HS-5 (cell line): ENCODE data around the gene AGBL1.

ENCODE experiments used
- DNase-seq: peaks from one replicate; pipeline ENCODE4 v3.0.0-alpha.2; 2012; ENCODE audit warnings: low read depth

AGBL1 gene

DNA sequence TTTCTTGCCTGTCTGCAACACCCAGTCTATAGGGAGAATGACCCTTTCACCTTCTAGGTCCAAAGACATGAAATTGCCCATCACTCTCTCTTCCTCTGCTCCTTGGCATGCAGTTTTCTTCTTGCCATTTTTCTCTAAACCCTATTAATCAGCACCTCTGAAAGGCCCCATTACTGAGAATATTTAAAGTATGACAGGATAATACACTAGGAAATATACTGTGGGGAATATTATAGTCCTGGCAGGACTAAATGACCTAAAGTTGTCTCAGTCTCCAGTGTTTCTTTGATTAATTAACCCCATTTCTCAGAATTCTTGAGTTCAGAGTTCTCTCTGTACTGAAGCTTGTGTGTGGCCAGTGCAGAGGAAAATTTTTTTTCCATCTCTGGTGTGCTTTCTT, 730.7 kb downstream of the AGBL1 start:
- no peak for DNase-seq

DNA sequence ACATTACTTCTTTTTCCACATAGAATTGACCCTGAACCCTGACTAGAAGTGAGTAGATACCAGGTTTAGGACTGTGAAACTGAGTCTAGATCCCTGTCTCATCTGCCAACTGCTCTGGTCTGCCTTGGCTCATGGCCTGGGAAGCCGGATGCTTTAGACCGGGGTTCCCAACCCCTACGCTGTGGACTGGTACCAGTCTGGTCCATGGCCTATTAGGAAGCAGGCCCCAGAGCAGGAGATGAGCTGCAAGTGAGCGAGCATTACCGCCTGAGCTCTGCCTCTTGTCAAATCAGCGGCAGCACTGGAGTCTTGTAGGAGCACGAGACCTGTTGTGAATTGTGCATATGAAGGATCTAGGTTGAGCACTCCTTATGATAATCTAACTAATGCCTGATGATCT, 734.2 kb downstream of the AGBL1 start:
- no peak for DNase-seq

DNA sequence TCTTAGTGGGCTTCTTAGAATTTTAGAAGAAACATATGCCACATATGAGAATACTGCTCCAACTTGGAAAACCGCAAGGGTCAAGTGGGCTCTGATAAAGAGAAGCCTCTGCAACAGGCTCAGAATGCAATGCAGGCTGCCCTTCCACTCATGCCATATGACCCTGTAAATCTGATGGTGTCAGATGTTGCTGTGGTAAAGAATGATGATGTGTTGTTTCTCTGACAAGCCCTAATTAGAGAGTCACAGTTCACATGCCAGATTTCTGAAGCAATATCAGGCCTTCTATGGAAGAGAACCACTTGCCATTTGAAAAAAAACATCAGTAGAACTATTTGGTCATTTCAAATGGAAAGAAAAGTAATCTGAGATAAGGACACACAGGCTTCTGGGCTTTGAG, 749.6 kb downstream of the AGBL1 start:
- DNase-seq, result no peak

DNA sequence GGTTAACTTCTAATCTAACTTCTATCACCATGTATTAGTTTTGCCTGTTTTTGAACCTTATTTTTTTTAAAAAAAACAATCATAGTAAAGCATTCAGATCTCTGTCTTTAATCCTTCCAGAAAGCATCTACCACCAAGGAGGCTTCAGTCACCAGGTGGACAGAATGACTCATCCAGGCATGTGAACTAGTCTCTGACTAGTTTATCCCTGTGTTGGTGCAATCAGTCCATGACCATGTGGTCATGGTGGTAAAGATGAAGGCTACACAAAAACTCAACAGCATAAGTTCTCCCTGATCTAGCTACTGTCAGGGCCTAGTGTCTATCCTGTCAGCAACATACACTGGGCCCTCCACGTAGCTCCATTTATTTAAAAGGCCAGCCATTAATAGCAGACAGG, 750.6 kb downstream of the AGBL1 start:
- DNase-seq, result no peak

DNA sequence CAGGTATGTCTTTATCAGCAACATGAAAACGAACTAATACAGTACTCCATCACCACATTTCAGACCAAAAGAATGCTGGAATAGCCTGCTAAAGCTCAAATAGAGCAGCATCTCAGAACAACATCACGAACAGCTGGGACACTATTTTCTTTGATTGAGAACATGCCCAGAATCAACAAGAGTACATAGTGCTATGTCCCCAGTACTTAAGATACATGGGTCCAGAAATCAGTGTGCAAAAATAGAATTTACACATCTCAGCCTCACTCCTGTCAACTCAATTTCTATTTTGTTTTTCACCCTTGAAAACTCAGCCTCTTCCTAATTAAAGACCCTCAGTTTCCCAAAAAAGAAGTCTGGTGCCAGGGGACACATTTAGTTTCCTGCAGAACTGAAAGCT, 753.9 kb downstream of the AGBL1 start:
- no peak for DNase-seq

DNA sequence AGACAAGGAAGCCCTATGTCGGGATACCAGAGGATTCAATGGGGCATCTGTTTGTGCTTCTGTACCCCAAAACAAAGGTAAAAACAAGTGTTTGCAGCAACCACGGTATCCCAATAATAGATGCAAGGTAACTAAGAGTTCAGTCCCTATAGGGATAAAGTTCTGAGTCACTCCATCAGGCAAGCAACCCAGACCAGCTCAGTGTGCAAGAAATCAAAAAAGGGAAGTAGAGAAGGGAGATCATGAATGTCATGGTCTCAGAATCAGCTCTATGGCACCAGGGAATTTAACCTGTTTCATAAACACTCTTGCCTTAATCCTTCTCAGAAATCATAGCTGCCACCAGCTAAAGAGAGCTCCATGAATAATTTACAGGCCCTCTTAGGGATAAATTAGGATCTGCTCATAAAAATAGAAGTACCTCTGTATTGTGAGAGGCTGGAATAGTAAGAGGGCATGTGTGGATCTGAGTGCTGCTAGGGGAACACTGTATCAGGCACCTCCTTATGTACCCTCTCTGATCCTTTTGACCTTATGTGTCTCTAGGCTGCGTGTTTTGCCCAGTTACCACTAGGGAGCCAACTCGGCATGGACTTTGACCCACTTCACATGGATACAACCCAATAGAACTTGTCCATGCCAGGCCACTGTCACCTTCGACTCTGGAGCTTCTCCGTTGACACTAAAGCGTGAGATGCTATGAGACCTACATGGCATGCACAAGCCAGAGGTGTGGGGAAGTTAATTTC, 754.6 kb downstream of the AGBL1 start:
- no peak for DNase-seq

DNA sequence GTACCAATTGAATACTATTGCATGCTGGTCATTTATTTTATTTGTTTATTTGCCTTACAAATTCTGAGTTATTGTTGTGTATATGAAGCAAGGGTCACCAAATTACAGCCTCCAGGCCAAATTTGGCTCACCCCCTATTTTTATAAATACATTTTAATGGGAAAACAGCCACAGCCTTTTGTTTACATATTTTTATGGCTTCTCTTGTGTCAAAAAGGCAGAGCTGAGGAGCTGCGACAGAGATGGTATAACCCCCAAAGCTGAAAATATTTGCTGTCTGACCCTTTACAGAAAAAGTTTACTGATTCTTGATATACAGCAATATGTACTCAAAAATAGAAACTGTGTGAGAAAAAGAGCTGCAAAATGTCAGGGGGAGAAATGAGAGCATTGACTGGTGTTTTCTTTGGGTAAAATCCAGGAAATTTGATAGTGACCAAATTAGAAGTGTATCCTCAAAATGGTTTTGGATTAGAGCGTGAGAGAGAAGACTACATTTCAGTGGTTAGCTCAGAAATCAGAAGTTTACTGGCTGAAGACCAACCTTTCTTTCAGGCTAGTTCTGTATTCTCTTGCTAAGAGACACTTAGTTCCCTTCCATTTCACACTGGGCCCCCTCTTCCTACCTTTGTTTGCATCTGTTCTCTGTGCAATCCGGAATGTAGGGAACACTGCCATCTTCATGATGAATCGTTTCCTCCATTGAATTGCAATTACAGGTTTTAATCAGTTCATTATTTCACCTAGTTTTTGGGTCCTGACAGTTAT, 757.8 kb downstream of the AGBL1 start:
- DNase-seq, result no peak

DNA sequence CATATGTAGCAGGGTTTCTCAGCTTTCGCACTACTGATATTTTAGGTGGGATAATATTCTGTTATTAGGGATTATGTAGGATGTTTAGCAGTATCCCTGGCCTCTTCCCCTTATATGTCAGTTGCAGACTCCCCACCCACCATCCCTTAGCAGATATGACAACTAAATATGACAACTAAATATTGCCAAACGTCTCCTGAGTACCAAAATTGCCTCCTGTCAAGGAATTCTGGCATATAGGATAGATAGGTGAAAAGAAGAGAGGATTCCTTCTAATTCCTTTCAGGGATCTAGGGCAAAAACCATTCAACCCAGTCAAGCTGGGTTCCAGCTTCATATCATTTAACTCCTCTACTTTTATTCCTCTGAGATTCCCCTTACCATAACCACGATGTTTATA, 759.8 kb downstream of the AGBL1 start:
- no peak for DNase-seq

DNA sequence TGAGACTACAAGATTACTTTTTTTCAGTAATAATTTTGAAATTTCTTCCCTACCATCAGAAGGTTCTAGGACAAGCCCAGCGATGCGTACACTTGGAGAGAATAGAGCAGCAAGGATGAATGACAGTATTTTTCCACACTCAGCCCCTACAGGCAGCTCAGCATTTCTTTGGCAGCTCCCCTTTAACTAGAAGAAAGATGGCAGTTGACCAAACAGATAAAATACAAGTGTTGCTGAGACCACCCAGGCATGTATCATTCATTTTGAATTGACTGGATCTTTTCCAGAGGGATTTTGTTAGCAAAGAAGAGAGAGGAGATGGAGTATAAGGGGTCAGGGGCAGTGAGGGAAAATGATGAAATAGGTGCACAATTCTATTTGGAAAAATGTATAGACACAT, 761.3 kb downstream of the AGBL1 start:
- no peak for DNase-seq

DNA sequence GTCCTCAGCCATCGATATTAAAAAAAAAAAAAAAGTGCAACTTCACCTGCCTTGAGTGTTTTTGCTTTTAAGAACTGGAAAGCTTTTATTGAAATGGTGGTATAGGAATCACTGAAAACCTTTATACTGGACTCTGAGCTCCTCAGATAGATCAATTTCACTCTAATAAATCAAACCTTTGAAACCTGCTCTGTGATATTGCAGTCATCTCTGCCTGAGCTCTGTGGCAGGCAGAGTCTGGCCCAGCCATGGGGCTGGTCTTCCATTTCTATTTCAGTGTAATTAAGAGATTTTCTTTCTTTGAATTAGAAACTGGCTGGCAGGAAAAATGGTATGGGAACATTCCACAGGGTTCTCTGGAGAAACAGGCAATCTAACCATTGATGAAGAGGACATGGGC, 762.5 kb downstream of the AGBL1 start:
- no peak for DNase-seq

DNA sequence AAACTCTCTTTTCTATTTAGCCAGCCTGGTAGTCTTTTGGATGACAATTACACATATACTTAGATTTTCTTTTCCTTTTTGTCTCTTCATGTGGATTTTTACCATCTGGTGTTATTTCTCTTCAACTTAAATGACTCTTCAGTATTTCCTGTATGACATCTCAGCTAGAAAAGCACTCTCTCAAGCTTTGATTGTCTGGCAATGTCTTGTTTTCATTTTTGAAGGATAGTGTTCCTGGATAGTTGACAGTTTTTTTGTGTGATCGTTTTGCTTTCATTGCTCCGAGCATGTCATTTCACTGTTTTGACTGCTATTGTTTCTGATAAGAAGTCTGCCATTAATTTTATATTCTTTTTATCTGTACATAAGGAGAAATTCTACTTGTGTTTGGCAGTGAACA, 766.4 kb downstream of the AGBL1 start:
- DNase-seq, result no peak

DNA sequence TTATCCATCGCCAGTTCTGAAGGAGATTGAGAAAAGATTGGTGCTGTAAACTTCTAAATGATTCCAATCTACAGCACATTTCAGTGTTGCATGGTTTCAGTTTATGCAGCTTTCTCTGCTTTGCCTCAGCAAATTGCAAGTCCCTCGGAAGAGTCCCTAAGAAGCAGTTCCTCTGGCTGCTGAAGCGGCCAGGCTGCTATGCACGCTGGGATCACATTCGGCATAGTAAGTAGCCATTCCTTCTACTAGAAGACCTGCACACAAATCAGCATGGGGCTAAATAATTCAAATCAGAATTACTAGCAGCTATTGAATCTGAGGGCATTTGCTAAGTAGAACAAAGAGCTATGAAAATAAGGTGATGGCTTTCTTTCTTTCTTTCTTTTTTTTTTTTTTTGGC, 769.5 kb downstream of the AGBL1 start:
- DNase-seq, result no peak

DNA sequence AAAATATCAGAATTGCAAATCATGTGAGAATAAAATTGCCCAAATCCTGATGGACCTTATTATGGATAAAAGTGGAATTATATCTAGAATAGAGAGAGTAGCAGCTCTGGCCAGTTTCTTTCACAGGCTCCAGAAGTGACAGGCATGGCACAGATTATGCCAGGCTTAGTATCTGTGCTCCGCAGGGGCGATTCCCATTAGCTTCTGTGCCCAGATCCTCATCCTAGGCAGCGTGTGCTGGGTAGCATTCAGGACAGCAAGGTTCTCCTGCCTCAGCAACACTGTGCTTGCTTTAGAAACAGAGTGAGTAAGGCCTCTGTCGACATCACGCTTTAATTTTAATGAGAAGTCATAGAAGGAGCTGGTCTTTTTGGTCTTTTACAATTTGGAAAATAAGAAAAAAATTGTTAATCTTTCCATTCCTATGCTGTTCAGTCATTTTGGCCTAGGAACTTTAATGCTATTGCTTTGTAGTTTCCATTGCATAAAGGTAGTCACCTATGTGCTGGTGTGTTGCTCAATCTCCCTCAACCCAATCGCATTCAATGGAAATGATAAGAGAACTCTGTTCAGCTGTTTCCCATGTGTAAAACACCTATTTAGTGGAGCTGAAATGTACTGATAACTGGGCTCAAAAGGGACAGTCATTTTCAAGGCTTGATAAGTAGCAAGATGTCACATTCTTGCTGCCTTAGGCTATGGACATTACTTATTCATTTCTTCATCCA, 770.1 kb downstream of the AGBL1 start:
- DNase-seq, result no peak

DNA sequence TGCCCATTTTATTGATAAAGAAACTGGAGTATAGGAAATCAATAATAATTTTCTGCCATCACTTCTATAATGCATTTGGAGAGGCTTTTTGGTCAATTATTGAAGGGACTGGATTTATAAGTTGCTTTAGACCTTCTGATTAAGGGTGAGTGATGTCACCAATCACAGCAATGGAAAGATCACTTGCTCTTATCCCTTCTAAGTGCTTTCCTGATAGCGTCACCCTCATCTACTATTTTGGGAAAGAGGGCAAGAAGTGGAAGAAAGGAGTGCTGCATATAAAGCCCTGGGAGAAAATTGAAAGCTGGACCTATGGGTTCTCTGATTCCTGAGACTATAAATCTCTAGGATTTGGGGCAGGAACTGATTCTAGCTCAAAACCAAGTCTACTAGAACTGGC, 771.3 kb downstream of the AGBL1 start:
- no peak for DNase-seq

DNA sequence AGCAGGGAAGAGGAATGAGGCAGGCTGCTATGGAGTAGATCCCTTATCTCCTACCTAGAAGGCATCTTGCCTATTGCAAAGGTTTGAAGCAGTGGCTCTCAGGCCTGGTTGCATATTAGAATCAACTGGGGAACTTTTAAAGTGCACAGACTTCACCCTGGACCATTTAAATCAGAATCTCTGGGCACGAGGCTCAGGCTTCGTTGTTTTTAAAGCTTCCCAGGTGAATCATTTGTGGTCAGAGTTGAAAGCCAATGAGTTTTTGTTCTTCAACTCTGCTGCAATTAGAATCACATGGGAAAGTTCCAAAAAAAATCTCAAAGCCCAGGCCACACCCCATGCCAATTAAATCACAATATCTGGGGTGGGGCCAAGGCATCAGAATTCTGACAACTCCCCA, 773.1 kb downstream of the AGBL1 start:
- no peak for DNase-seq

DNA sequence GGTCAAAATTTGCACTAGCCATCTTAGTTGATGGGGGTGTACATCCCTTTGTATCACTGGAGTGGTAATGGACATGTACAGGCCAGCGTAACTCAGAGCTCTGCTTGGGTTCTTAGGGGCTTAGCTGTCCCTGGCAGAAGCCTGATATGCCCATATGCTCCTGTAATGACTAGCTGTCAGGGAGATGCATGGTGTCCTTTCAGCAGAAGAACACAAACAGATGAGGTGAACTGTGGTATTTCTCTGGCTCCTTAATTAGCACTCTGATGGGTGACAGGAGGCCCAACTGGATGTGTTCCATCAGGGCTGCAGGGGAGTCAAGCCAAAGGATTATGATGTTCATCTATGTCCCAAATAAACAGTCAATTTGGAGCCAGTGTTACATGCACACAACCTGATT, 774.5 kb downstream of the AGBL1 start:
- DNase-seq, result no peak

DNA sequence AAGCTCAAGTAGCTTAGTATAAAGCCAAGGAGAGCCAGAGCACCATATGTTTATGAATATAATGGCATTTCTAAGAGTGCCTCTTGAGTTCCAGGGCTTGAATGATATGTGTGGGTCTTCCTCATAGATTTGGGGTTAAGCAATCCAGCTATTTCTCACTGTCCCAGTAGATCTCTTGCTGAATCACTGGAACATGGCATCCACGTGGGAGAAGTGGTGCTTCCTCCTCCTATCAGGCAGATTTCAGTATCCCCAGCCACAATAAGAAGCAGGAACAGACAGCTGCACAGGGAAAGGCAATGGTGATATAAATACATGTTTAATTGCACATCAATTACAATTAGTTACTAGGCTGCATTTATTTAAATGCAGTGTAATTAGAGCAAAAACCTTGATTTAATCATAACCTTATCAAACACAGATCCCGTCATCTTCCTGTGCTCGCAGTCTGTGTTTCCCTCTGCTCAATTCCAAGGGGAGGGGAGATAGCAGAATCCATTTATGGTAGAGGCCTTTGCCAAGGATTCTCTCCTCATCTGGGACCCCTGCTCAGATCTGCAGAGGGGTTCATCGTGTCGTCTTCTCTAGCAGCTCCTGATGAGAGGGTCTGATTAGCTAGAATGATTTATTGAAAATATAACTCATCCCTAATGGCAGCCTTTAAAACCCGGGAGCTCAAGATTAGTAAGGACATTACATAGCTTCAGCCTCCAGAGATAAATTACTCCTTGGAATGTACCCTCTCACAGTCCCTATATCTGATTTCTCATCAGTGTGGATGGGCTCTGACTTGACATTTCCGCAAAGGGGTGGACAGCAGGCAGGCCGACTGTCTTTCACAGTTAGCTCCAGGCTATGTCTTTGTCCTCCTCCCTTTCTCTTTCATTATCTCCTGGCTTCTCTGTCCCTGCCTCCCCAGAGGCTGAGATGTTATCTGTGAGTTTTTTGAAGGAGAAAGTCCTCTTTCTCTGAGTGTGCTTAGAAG, 775.9 kb downstream of the AGBL1 start:
- no peak for DNase-seq

DNA sequence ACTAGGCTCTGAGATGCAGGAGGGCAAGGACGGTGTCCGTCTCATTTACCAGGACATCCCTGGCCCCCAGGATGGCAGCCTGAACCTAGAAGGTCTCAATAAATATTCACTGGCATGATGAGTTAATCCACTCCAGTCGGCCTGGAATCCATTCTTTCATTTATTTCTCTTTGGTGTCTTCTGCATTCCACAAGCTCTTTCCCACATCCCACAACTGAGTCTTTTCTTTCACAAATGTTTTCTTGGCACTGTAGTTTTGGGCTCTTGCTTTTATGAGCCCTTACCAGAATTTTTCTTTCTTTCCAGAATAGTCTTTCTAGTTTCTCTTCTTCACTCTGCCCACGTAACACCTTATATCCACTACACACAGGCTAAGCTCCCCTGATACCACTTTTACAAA, 778.0 kb downstream of the AGBL1 start:
- no peak for DNase-seq

DNA sequence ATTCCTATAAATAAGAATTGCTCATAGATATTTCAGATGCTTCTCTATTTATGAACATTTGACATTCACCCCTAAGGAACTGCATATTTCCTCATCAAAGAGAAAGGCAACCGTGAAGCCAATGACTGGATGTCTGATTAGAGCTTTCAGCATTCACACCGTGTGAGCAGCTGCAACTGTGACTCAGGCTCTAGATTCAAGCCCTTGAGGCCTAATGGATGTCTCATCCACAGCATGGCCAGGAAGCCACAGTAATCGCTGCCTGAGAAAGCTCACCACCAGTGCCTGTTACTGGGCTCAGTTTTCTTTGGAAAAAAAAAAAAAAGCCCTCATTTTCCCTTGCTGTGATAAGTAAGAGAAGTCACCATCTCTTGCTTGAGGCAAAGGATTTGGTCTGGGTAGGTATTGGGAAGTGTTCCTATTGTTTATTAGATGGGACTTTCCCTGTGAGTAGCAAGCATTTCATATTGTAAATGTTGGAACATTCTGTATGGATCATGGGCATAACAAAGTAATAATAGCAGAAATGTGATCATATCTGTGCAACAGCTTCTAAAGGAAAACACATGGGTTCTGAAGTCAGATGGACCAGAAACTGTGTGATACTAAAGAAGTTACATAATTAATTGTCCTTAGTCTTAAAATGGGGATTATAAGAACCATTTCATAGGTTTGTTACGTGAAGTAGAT, 783.7 kb downstream of the AGBL1 start:
- DNase-seq, result peak; percentile 96

DNA sequence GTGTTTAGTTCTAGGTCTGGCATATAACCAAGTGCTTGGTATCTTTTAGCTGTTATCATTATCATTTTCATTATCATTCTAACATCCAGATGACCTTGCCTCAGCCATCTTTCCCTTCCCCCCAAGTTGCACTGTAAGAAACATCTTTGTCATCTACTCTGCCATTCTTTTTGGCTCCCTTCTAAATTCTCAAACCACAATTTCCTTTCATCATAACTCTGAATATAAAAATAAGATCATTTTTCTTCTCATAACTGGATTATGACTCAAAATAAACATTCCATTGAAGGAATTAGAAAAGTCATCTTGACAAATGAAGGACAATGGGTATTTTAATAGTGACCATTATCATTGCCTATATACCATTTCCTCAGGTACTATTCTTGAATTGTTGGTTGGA, 786.2 kb downstream of the AGBL1 start:
- DNase-seq, result peak; percentile 43

DNA sequence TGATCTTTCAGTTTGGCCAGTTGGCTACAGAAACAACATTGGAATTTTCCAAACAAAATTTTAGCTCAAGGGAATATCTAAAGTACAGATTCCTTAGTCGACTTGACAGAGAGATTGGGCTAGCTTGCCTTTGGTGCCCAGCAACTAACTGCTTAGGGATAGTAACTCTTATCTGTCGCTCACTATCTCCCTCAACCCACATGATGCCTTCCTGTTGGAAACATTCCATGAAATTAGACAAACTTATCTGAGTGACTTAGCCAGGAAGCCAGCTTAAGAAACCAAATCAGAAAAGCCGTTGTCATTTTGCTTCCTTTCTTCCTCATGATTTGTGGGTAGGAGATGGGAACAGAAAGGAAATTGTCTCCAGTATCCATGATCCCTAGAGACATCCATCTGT, 791.2 kb downstream of the AGBL1 start:
- DNase-seq, result no peak
